ENCODE measurements around the gene LONP2. TPM values are rescaled to one million over a fixed set of nuclear protein-coding genes. Genes with fewer than 3 reads are reported as not detected.

Gene LONP2
- total RNA-seq, 4 donors from 2014 or later, result 28.2 to 88.9 (median 64.3) TPM

DNA sequence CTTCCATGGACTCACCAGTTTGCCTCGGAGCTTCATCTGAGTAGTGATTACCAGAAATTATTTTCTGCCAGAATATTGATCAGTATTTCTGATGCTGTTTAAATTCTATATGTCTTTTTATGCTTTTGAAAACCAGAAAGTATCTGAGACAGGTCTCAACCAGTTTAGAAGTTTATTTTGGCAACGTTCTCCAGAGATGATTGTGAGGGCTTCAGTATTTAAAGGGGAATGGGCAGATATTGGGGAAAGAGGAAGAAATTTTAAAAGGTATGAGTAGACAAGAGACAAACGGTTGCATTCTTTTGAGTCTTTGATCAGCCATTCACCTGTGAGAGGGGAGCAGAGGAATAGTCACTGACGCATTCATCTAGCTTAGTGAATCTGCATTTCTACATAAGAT lies 47.7 kb downstream of the LONP2 start:
- TF ChIP-seq, protein P1, sequence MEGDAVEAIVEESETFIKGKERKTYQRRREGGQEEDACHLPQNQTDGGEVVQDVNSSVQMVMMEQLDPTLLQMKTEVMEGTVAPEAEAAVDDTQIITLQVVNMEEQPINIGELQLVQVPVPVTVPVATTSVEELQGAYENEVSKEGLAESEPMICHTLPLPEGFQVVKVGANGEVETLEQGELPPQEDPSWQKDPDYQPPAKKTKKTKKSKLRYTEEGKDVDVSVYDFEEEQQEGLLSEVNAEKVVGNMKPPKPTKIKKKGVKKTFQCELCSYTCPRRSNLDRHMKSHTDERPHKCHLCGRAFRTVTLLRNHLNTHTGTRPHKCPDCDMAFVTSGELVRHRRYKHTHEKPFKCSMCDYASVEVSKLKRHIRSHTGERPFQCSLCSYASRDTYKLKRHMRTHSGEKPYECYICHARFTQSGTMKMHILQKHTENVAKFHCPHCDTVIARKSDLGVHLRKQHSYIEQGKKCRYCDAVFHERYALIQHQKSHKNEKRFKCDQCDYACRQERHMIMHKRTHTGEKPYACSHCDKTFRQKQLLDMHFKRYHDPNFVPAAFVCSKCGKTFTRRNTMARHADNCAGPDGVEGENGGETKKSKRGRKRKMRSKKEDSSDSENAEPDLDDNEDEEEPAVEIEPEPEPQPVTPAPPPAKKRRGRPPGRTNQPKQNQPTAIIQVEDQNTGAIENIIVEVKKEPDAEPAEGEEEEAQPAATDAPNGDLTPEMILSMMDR (IDR thresholded peaks at IDR 0.05), result no peak
- no peaks in the 10 kb centered on the region for H3K36me3 ChIP-seq
- no peaks in the 10 kb centered on the region for H3K4me1 ChIP-seq
- DNase-seq, result no peak
- H3K27ac ChIP-seq, result no peak overlapping the region
- peaks cover 0 to 6% of the 10 kb centered on the region in 2 donors for H3K9me3 ChIP-seq
- intact Hi-C loops (cut with DNase I; ENCODE audit: low total_unique reads), result no loop called here
- no peaks in the 10 kb centered on the region for H3K27me3 ChIP-seq
- H3K4me3 ChIP-seq, result no peak overlapping the region

DNA sequence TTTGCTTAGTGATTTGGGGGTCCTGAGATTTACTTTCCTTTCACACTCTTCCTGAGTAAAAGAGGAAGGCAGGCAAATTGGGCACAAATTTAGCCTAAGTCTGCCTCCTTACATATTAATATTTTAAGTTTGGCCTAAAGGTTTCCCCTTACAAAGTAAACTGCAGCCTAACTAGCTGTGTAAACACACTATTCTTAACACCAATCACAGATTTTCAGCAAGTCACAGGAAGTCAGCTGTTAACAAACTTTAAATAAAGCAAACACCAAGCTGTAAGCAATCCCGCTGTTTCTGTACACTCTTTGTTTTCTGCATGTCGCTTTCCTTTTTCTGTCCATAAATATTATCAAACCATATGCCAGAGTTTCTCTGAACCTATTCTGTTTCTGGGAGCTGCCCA lies 48.4 kb downstream of the LONP2 start:
- intact Hi-C loops (cut with DNase I; ENCODE audit: low total_unique reads), result no loop called here

DNA sequence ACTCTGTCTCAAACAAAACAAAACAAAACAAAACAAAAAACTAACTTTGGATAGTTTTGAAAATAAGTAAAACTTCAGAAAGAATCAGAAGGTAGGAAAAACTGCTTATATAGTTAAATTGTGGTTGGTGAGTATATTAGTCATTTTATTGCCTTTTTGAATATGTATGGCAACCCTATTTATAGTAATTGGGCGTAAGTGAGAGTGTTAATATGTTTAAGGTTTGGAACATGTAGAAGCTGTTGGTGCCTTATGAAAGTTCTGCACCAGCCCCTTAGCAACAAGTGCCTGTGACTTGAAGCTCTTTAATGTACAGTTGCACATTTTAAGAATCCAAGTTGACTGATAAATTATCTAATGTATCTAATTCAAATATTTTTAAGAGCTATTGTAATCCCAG lies 50.6 kb downstream of the LONP2 start:
- H3K4me3 ChIP-seq, result no peak overlapping the region
- no peaks in the 10 kb centered on the region for H3K4me1 ChIP-seq
- no peaks in the 10 kb centered on the region for H3K27me3 ChIP-seq
- TF ChIP-seq, protein P1 (IDR thresholded peaks at IDR 0.05), result no peak
- TF ChIP-seq POLR2A (IDR thresholded peaks at IDR 0.05), result no peak
- intact Hi-C loops (cut with DNase I; ENCODE audit: low total_unique reads), result no loop called here
- DNase-seq, result no peak
- H3K9me3 ChIP-seq, result no peaks in the 10 kb centered on the region
- H3K36me3 ChIP-seq, result no peaks in the 10 kb centered on the region
- no peak overlapping the region for H3K27ac ChIP-seq

More for the DNA sequence above, 48.4 kb downstream of the LONP2 start:
- H3K4me1 ChIP-seq, result no peaks in the 10 kb centered on the region
- no peaks in the 10 kb centered on the region for H3K27me3 ChIP-seq
- no peaks in the 10 kb centered on the region for H3K9me3 ChIP-seq
- no peak overlapping the region for H3K4me3 ChIP-seq
- TF ChIP-seq, protein P1 (IDR thresholded peaks at IDR 0.05), result no peak
- TF ChIP-seq POLR2A (IDR thresholded peaks at IDR 0.05), result no peak
- DNase-seq, result no peak
- no peak overlapping the region for H3K27ac ChIP-seq
- no peaks in the 10 kb centered on the region for H3K36me3 ChIP-seq

DNA sequence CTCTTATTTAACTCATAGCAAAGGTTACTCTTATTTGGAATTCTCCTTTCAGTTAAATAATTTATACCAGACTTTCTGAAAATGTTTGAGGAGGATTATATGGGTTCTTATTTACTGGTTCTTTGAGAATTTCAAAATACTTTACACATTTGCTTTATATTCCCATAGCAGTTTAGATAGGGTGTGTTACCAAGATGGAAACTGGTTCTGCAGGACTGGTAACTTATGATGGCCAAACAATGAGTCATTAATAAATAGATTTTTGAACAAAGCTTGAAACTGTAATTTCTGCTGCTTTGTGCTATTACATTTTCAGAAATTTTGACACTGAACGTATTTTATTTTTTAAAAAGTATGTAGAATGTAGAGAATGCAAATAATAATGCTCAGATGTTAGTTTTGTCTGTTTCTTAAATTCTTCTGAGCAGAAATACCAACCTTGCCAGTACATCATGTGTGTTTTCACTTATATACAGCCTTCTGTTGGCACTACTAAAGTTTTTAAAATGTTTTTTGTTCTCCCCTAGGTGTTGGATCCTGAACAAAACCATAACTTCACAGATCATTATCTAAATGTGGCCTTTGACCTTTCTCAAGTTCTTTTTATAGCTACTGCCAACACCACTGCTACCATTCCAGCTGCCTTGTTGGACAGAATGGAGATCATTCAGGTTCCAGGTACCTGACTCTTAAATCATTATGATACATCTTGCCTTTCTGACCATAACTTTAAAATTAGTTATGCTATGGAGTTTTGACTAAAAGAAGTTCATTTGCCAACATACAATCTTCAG lies 51.6 kb downstream of the LONP2 start:
- H3K4me1 ChIP-seq, result no peaks in the 10 kb centered on the region
- no peaks in the 10 kb centered on the region for H3K27me3 ChIP-seq
- intact Hi-C loops (cut with DNase I; ENCODE audit: low total_unique reads), result no loop called here
- H3K27ac ChIP-seq, result no peak overlapping the region
- H3K9me3 ChIP-seq, result no peaks in the 10 kb centered on the region
- H3K36me3 ChIP-seq, result no peaks in the 10 kb centered on the region
- TF ChIP-seq, protein P1 (IDR thresholded peaks at IDR 0.05), result no peak
- TF ChIP-seq POLR2A (IDR thresholded peaks at IDR 0.05), result no peak
- no peak overlapping the region for H3K4me3 ChIP-seq
- no peak for DNase-seq

DNA sequence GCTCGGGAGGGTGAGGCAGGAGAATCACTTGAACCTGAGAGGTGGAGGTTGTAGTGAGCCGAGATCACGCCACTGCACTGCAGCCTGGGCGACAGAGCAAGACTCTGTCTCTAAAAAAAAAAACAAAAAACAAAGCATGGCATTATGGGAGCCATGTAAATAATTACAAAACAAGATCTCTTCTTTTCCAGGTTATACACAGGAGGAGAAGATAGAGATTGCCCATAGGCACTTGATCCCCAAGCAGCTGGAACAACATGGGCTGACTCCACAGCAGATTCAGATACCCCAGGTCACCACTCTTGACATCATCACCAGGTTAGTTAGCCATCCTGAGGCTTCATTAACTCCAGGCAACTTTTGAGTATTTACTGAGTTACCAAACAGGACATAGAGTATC lies 55.4 kb downstream of the LONP2 start:
- TF ChIP-seq, protein P1 (IDR thresholded peaks at IDR 0.05), result no peak
- no peak for TF ChIP-seq POLR2A (IDR thresholded peaks at IDR 0.05)
- Histone ChIP-seq H3K27ac (no peak overlapping the region), H3K4me3 (no peak overlapping the region), H3K27me3 (no peaks in the 10 kb centered on the region), H3K9me3 (no peaks in the 10 kb centered on the region), H3K36me3 (no peaks in the 10 kb centered on the region), H3K4me1 (no peaks in the 10 kb centered on the region)
- intact Hi-C loops (cut with DNase I; ENCODE audit: low total_unique reads), result no loop called here
- DNase-seq, result no peak
